CD4-positive, alpha-beta T cell (primary cell): ENCODE measurements around the gene CAVIN1. TPM values are rescaled to one million over a fixed set of nuclear protein-coding genes. Genes with fewer than 3 reads are reported as not detected.

Source experiments
- ATAC-seq: fragments of 200-7000 bp; cut with Tn5 transposase; one replicate; pipeline ENCODE4 v1.10.0; 2022; ENCODE audit warnings: mild to moderate bottlenecking; ENCODE audit not compliant: poor library complexity
- CTCF ChIA-PET: fragments of 350-600 bp; sonication (Branson Sonifier 250); formaldehyde crosslinking; loops from one replicate; lab custom pipeline; 2021; ENCODE audit warnings: antibody characterized with exemption, inconsistent platforms; lab: Charles Lee
- POLR2A ChIA-PET: fragments of 350-600 bp; sonication (Branson Sonifier 250); formaldehyde crosslinking; loops from one replicate; lab custom pipeline; 2021; ENCODE audit warnings: antibody characterized with exemption, inconsistent platforms; lab: Charles Lee
- DNase-seq, 14 experiments: peaks; one replicate each; pipeline ENCODE4 v3.0.0-alpha.2; 2013 to 2020; ENCODE audit warnings: mixed read lengths in 2 of 14
- H3K27ac ChIP-seq, 2 donors: one replicate each; pipeline versions ENCODE4 v1.5.1 to v1.7.0; 2013; ENCODE audit warnings: low read length in 2 of 2, low read depth in 1 of 2, mild to moderate bottlenecking in 1 of 2
- H3K27me3 ChIP-seq, 2 experiments: 1 replicate in 1 of 2; 2 replicates in 1 of 2; pipeline versions ENCODE4 v1.6.1 to v1.7.0; 2013; ENCODE audit warnings: low read length in 2 of 2, control low read depth in 1 of 2, mild to moderate bottlenecking in 1 of 2, moderate library complexity in 1 of 2; ENCODE audit not compliant: insufficient read depth in 2 of 2, control insufficient read depth in 1 of 2
- H3K36me3 ChIP-seq: one replicate; pipeline ENCODE4 v1.6.1; 2013; ENCODE audit warnings: low read length, control low read depth; ENCODE audit not compliant: insufficient read depth
- H3K4me1 ChIP-seq: one replicate; pipeline ENCODE4 v1.6.1; 2013; ENCODE audit warnings: low read length, control low read depth; ENCODE audit not compliant: insufficient read depth
- H3K4me3 ChIP-seq: one replicate; pipeline ENCODE4 v1.5.1; 2013; ENCODE audit warnings: mild to moderate bottlenecking, low read length, moderate library complexity
- H3K9me3 ChIP-seq, 2 experiments: 1 replicate in 1 of 2; 2 replicates in 1 of 2; pipeline versions ENCODE4 v1.6.1 to v1.7.0; 2013; ENCODE audit warnings: low read length in 2 of 2, mild to moderate bottlenecking in 2 of 2, control low read depth in 1 of 2, moderate library complexity in 1 of 2; ENCODE audit not compliant: control insufficient read depth in 1 of 2, insufficient read depth in 1 of 2
- H3K27ac Mint-ChIP-seq: one replicate; pipeline ENCODE4 v1.8.0; 2020; ENCODE audit warnings: mixed read lengths
- H3K27me3 Mint-ChIP-seq: one replicate; pipeline ENCODE4 v1.8.0; 2021; ENCODE audit warnings: mixed read lengths
- H3K36me3 Mint-ChIP-seq: one replicate; pipeline ENCODE4 v1.8.0; 2021; ENCODE audit warnings: low read depth, mixed read lengths
- H3K4me1 Mint-ChIP-seq: one replicate; pipeline ENCODE4 v1.8.0; 2021; ENCODE audit warnings: low read depth, mixed read lengths
- H3K4me3 Mint-ChIP-seq: one replicate; pipeline ENCODE4 v1.8.0; 2020; ENCODE audit warnings: mild to moderate bottlenecking, mixed read lengths
- H3K9me3 Mint-ChIP-seq: one replicate; pipeline ENCODE4 v1.8.0; 2020; ENCODE audit warnings: mixed read lengths
- intact Hi-C, 2 experiments: fragments of 100-400 bp; cut with DNase I in 1 of 2; cut with micrococcal nuclease in 1 of 2; formaldehyde crosslinking; loops; one replicate each; pipeline versions ENCODE4 v1.15.1 to v1.9.0; 2023 to 2025; cut with DNase I, micrococcal nuclease
- total RNA-seq, 174 experiments: library from RNA in 2 of 174; stranded (reverse) in 2 of 174; gene quantifications; one replicate each; pipeline ENCODE4 v1.2.3 and lab custom pipeline; 2021 to 2026
- TF ChIP-seq, protein P1 (sequence below): fragments of 200-600 bp; IDR thresholded peaks from one replicate; pipeline ENCODE4 v1.8.0; 2022; ENCODE audit warnings: antibody characterized with exemption, mild to moderate bottlenecking

The CAVIN1 gene
- total RNA-seq, 2 experiments from 2014 or later = 0.14 to 0.16 TPM

DNA sequence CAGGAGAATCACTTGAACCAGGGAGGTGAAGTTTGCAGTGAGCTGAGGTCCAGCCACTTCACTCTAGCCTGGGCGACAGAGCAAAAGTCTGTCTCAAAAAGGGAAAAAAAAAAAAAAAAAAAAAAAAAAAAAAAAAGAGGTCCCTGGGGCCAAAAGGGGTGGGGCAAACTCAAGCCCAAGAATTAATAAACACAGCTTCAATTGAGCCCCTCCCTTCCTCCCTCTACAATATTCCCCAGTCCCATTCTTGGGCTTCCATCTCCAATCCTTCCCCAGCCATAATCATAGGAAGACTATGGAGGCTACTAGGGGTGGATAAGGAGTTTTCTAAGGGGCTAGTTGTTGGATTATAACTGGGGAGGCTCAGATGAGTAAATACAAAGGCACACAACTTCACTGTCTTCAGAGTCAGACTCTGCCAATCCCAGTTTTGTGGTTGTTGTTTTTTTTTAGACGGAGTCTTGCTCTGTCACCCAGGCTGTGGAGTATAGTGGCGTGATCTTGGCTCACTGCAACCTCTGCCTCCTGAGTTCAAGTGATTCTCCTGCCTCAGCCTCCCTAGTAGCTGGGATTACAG is 9.5 kb downstream of the CAVIN1 start:
- Mint-ChIP-seq H3K27ac (no peak overlapping the region), H3K9me3 (no peaks in the 10 kb centered on the region), H3K4me3 (no peak overlapping the region), H3K4me1 (peaks cover 16% of the 10 kb centered on the region), H3K36me3 (no peaks in the 10 kb centered on the region), H3K27me3 (no peaks in the 10 kb centered on the region)
- ATAC-seq = no peak
- intact Hi-C loops = no loop called here
- Histone ChIP-seq H3K27me3 (no peaks in the 10 kb centered on the region), H3K36me3 (no peaks in the 10 kb centered on the region), H3K4me1 (peaks cover 16% of the 10 kb centered on the region), H3K9me3 (no peaks in the 10 kb centered on the region), H3K27ac (no peak overlapping the region), H3K4me3 (no peak overlapping the region)
- TF ChIP-seq, protein P1, sequence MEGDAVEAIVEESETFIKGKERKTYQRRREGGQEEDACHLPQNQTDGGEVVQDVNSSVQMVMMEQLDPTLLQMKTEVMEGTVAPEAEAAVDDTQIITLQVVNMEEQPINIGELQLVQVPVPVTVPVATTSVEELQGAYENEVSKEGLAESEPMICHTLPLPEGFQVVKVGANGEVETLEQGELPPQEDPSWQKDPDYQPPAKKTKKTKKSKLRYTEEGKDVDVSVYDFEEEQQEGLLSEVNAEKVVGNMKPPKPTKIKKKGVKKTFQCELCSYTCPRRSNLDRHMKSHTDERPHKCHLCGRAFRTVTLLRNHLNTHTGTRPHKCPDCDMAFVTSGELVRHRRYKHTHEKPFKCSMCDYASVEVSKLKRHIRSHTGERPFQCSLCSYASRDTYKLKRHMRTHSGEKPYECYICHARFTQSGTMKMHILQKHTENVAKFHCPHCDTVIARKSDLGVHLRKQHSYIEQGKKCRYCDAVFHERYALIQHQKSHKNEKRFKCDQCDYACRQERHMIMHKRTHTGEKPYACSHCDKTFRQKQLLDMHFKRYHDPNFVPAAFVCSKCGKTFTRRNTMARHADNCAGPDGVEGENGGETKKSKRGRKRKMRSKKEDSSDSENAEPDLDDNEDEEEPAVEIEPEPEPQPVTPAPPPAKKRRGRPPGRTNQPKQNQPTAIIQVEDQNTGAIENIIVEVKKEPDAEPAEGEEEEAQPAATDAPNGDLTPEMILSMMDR = no peak
- POLR2A ChIA-PET = interaction anchor here (0.7 to 2.5 kb wide), 2 partner anchors 25 to 91 kb away, joined by 3 to 22 read pairs; partner anchors contain the start of gene STAT3
- CTCF ChIA-PET = interaction anchor here (1.0 kb wide), 1 partner anchor 91 kb away, joined by 4 read pairs; no protein-coding TSS in a partner anchor
- DNase-seq = no peak

DNA sequence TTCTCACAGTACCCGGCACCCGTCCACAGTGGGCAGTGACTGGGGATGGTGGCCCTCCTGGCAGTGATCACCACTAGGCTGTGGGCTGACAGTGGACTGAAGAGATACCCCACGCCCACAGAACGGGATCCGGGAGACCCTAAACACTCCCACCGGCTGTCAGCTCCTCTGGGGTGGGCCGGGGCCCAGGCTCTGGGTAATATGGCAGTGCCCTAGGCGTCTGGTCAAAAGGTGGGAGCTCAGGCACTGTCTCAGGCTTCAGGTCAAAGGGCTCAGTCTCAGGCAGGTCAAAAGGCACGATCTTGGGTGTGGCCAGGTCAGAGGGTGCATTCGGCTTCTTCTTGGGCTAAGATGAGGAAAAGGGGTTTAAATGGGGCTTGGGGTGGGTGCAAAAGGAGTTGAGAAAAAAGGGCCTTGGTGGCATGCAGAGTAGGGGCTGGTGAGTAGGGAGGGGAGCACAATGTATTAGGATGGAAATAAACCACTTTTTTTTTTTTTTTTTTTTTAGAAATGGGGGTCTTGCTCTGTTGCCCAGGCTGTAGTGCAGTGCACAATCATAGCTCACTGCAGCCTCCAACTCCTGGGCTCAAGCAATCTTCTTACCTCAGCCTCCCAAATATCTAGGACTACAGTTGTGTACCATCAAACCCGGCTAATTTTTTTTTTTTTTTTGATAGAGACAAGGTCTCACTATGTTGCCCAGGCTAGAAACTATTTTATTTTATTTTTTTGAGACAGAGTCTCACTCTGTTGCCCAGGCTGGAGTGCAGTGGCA is 11.0 kb downstream of the CAVIN1 start:
- H3K27ac ChIP-seq = no peak overlapping the region
- H3K4me3 ChIP-seq = no peak overlapping the region
- H3K36me3 ChIP-seq = no peaks in the 10 kb centered on the region
- Mint-ChIP-seq H3K9me3 (no peaks in the 10 kb centered on the region), H3K4me3 (no peak overlapping the region), H3K36me3 (no peaks in the 10 kb centered on the region), H3K27me3 (no peaks in the 10 kb centered on the region), H3K27ac (no peak overlapping the region), H3K4me1 (peaks cover 21% of the 10 kb centered on the region)
- TF ChIP-seq, protein P1 = no peak
- no peak for DNase-seq
- ChIA-PET POLR2A (interaction anchor here (0.6 kb wide), 1 partner anchor 78 kb away, joined by 3 read pairs; no protein-coding TSS in a partner anchor), CTCF (no interaction called here)
- peaks cover 19% of the 10 kb centered on the region for H3K4me1 ChIP-seq
- intact Hi-C loops = no loop called here
- no peaks in the 10 kb centered on the region for H3K27me3 ChIP-seq
- H3K9me3 ChIP-seq = no peaks in the 10 kb centered on the region
- no peak for ATAC-seq

DNA sequence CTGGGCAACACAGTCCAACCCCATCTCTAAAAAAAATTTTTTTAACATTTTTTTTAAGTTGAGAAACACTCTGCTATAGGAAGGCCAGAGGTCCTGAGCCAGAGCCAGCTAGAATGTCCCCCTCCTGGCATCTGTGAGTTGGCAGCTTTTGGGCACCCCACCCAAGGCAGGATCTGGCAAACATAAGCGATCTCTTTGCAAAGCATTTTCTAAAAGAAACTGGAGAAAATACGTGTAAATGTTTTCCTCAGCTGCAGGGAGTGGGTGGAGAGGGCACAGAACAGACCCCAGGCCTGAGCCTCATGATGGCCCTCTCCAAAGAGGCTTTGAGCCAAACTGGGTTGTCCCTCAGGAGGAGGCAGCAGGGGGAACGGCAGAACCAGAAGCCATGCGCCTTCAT is 11.7 kb downstream of the CAVIN1 start:
- CTCF ChIA-PET = no interaction called here
- TF ChIP-seq, protein P1 = no peak

More for the DNA sequence above, 11.7 kb downstream of the CAVIN1 start:
- Mint-ChIP-seq H3K4me1 (peaks cover 21% of the 10 kb centered on the region), H3K27me3 (no peaks in the 10 kb centered on the region), H3K27ac (no peak overlapping the region), H3K36me3 (no peaks in the 10 kb centered on the region), H3K9me3 (no peaks in the 10 kb centered on the region), H3K4me3 (no peak overlapping the region)
- Histone ChIP-seq H3K9me3 (no peaks in the 10 kb centered on the region), H3K27ac (no peak overlapping the region), H3K4me3 (no peak overlapping the region), H3K4me1 (peaks cover 22% of the 10 kb centered on the region), H3K27me3 (no peaks in the 10 kb centered on the region), H3K36me3 (no peaks in the 10 kb centered on the region)
- DNase-seq (no peak), ATAC-seq (no peak)
- POLR2A ChIA-PET = interaction anchor here (0.6 to 0.8 kb wide), 2 partner anchors 22 to 77 kb away, joined by 3 read pairs; no protein-coding TSS in a partner anchor
- intact Hi-C loops = no loop called here
